AG04450 (cell line): ENCODE measurements around the gene GPC5. TPM values are rescaled to one million over a fixed set of nuclear protein-coding genes. Genes with fewer than 3 reads are reported as not detected.

Experiments
- CTCF ChIA-PET: fragments of 300-600, 350-600 bp; formaldehyde crosslinking; extraction: SDS; loops from one replicate; lab custom pipeline; 2022; ENCODE audit warnings: antibody characterized with exemption, inconsistent platforms; lab: Charles Lee
- POLR2A ChIA-PET: fragments of 350-600 bp; formaldehyde crosslinking; extraction: SDS; loops from one replicate; lab custom pipeline; 2021; ENCODE audit warnings: antibody characterized with exemption, inconsistent platforms; lab: Yijun Ruan, JAX
- DNase-seq: peaks from one replicate; pipeline ENCODE4 v3.0.0-alpha.2; 2011; ENCODE audit warnings: low read depth, low spot score
- H3K27ac ChIP-seq: one replicate; pipeline ENCODE4 v1.5.1; 2012; ENCODE audit warnings: low read depth, low read length, control low read depth
- H3K27me3 ChIP-seq: one replicate; pipeline ENCODE4 v1.6.0; 2012; ENCODE audit warnings: low read length; ENCODE audit not compliant: control insufficient read depth, insufficient read depth
- H3K4me3 ChIP-seq: 2 replicates; pipeline ENCODE4 v1.5.1; 2011; ENCODE audit warnings: mild to moderate bottlenecking, low read depth, low read length, control low read depth
- H3K9me3 ChIP-seq: 2 replicates; pipeline ENCODE4 v1.5.1; 2012; ENCODE audit warnings: low read length; ENCODE audit not compliant: control insufficient read depth, insufficient read depth
- polyA plus RNA-seq: library from polyadenylated mRNA; depleted of rRNA; stranded (reverse); fragments of >200 nt; gene quantifications from 2 replicates; pipeline ENCODE4 v1.2.3, GENCODE V29; 2011
- TF ChIP-seq, protein P1 (sequence below): IDR thresholded peaks from 2 replicates; pipeline ENCODE4 v1.5.1; 2011; ENCODE audit warnings: low read depth, low read length, control low read depth, inconsistent platforms

The GPC5 gene
- polyA plus RNA-seq, 1 experiment: 3.6 TPM

DNA sequence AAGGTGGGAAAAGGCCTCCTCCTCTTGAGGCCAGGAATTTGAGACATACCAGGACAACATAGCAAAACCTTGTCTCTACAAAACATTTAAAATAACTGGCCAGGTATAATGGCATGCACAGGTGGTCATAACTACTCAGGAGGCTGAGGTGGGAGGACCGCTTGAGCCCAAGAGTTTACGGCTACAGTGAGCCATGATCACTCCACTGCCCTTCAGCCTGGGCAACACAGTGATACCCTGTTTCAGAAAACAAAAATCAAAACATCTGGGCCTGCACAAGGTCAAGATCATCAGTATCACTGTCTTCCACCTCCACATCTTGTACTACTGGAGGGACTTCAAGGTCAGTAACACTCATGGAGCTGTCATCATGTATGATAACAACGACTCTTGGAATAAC, 1085.5 kb downstream of the GPC5 start:
- no peak for DNase-seq
- Histone ChIP-seq H3K9me3 (no peaks in the 10 kb centered on the region), H3K27me3 (no peaks in the 10 kb centered on the region), H3K4me3 (no peak overlapping the region), H3K27ac (no peak overlapping the region)
- ChIA-PET CTCF (no interaction called here), POLR2A (no interaction called here)
- TF ChIP-seq, protein P1, sequence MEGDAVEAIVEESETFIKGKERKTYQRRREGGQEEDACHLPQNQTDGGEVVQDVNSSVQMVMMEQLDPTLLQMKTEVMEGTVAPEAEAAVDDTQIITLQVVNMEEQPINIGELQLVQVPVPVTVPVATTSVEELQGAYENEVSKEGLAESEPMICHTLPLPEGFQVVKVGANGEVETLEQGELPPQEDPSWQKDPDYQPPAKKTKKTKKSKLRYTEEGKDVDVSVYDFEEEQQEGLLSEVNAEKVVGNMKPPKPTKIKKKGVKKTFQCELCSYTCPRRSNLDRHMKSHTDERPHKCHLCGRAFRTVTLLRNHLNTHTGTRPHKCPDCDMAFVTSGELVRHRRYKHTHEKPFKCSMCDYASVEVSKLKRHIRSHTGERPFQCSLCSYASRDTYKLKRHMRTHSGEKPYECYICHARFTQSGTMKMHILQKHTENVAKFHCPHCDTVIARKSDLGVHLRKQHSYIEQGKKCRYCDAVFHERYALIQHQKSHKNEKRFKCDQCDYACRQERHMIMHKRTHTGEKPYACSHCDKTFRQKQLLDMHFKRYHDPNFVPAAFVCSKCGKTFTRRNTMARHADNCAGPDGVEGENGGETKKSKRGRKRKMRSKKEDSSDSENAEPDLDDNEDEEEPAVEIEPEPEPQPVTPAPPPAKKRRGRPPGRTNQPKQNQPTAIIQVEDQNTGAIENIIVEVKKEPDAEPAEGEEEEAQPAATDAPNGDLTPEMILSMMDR: no peak

DNA sequence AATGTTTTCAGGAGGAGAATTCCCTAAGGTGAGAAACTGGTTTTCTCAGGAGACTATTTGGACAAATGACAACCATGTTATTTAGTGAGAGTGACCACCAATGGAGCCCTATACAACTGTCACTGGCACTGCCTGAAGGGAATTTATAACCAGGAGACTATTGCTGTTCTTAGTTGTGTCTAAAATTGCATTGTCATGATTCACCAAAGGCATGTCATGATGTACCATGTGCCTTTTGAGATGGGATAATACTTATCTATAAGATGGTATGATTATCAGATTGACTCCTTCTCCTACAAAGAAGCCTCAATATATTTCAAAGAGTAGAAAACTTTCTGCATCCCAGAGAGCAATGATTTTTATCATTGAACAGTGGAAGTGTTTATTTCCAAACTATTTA, 1088.8 kb downstream of the GPC5 start:
- ChIA-PET CTCF (no interaction called here), POLR2A (no interaction called here)
- TF ChIP-seq, protein P1: no peak
- no peak overlapping the region for H3K4me3 ChIP-seq
- no peaks in the 10 kb centered on the region for H3K27me3 ChIP-seq
- DNase-seq: no peak
- no peak overlapping the region for H3K27ac ChIP-seq
- H3K9me3 ChIP-seq: no peaks in the 10 kb centered on the region

DNA sequence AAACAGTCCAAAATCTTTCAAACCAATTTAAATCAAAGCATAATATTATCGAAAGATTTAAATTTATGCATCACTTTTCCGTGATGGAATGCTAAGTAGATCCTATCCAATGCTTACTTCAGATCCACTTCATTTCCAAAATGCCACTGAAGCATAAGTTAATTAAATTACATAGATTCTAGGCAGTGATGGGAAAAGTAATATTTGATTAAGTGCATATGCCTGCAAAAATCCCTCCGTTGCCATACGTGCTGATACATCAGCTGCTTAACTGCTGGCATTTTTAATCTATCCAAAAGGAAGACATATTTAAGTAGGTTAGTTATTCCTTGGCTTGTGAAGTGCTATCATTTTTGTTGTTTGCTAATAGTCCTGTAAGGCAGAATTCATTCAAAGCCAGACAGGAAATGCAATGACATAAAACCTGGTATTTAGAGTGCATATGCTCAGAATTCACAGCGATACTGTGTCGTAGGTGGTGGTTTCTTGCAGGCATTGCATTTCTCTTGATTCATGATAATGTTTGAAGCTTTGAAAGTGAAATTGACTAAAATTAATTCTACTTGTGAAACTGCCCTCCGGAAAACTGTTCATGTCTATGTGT, 1089.9 kb downstream of the GPC5 start:
- Histone ChIP-seq H3K4me3 (no peak overlapping the region), H3K27ac (no peak overlapping the region), H3K9me3 (no peaks in the 10 kb centered on the region), H3K27me3 (no peaks in the 10 kb centered on the region)
- TF ChIP-seq, protein P1: no peak
- no peak for DNase-seq
- ChIA-PET POLR2A (no interaction called here), CTCF (interaction anchor here (1.3 kb wide), 1 partner anchor 301 kb away, joined by 3 read pairs; no protein-coding TSS in a partner anchor)

DNA sequence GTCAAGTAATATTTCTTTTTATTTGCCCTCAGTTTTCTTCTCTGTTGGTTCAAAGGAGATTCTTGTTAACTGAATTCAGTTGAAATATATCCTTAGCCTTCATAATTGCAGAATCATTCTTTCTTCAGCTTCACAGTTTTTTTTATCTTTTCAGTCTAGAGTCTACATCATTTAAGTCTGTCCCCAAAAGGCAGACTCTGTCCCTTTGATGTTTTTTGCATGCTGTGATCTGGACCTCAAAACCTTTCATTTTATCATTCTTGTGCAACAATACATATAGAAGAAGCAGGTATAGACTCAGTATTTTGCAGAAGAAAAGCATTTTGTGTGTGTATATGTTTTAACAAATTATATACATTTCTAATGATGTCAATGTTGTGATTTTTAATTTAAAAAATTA, 1093.4 kb downstream of the GPC5 start:
- POLR2A ChIA-PET: no interaction called here
- CTCF ChIA-PET: no interaction called here
- Histone ChIP-seq H3K4me3 (no peak overlapping the region), H3K27ac (no peak overlapping the region), H3K9me3 (no peaks in the 10 kb centered on the region), H3K27me3 (no peaks in the 10 kb centered on the region)
- TF ChIP-seq, protein P1: no peak
- no peak for DNase-seq

DNA sequence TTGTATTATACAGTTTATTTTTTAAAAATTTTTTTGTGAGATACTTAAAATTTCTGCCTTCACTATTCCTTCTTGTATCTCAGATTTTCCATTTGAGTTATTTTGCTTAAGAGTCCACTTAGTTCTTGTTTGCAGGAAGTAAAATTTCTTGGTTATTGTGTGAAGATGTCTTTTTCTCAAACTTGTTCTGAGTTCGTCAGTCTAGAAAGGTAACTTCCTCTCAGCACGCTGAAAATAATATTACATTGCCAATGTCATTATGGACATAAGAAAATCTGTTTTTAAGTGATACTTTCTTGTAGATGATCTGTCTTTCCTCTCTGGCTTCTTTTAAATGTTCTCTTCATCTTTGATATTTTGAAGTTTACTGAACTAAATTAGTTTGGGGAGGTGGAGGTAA, 1096.5 kb downstream of the GPC5 start:
- CTCF ChIA-PET: no interaction called here
- H3K27me3 ChIP-seq: no peaks in the 10 kb centered on the region
- DNase-seq: no peak
- POLR2A ChIA-PET: no interaction called here
- H3K27ac ChIP-seq: no peak overlapping the region
- TF ChIP-seq, protein P1: no peak
- H3K4me3 ChIP-seq: no peak overlapping the region
- no peaks in the 10 kb centered on the region for H3K9me3 ChIP-seq
